Upper lobe of left lung (tissue), 4 donors: ENCODE measurements around the gene SLC8A2.

Experiments
- POLR2A ChIP-seq, 4 donors: fragments of 450-650 bp; IDR thresholded peaks; one replicate each; pipeline ENCODE4 v1.5.1; 2016 to 2017; ENCODE audit warnings: antibody characterized with exemption in 4 of 4, mild to moderate bottlenecking in 2 of 4
- TF ChIP-seq, protein P1 (sequence below), 6 experiments: fragments of 450-650 bp in 4 of 6; fragments of 200-600 bp in 2 of 6; sonication (generic) in 2 of 6; IDR thresholded peaks; one replicate each; pipeline ENCODE4 v1.5.1; 2016 to 2019; ENCODE audit warnings: antibody characterized with exemption in 6 of 6

DNA sequence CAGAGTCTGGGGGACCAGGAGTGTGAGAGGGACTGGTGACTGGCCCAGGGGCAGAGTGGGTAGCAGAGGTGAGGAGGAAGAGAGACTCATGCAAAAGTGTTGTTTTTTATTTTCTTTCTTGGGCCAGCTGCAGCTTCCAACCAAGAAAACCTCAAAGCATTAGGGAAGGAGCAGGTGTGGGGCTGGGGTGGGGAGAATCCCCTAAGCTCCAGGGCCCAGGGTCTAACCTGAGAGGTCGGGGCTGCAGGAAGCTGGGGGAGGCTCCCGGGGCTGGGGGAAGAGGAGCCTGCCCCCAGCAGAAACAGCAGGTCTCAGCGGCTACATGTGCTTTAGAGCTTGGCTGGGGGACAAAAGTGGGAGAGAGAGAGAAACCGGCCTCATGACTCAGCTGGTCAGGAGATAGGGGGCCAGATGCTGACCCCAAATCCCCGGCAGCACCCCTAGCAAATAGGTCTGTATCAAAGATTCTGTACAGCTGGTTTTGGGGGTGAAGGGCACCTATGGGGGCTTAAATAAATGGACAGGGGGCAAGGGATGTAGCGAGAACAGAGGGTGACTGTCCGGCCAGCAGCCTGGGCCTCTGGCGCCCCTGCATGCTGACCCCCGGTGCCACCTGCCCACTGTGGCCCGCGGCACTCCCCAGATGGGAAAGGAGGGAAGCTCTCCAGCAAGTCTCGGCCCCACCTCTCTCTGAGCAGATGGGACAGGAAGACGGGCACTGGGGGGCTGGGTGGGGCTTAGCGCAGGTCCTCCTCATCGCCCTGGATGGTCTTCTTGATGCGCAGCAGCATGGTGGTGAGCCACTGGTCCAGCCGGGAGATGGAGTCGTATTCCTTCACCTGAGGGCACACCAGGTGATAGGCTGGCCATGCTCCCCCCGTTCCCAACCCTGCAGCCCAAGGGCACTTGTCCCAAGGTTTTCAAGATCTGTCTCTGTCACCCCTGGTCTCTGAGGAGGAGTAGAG lies 16.1 kb upstream of the SLC8A2 start:
- TF ChIP-seq, protein P1, sequence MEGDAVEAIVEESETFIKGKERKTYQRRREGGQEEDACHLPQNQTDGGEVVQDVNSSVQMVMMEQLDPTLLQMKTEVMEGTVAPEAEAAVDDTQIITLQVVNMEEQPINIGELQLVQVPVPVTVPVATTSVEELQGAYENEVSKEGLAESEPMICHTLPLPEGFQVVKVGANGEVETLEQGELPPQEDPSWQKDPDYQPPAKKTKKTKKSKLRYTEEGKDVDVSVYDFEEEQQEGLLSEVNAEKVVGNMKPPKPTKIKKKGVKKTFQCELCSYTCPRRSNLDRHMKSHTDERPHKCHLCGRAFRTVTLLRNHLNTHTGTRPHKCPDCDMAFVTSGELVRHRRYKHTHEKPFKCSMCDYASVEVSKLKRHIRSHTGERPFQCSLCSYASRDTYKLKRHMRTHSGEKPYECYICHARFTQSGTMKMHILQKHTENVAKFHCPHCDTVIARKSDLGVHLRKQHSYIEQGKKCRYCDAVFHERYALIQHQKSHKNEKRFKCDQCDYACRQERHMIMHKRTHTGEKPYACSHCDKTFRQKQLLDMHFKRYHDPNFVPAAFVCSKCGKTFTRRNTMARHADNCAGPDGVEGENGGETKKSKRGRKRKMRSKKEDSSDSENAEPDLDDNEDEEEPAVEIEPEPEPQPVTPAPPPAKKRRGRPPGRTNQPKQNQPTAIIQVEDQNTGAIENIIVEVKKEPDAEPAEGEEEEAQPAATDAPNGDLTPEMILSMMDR (IDR thresholded peaks at IDR 0.05), result no peak
- TF ChIP-seq POLR2A (IDR thresholded peaks at IDR 0.05), result no peak
